ENCODE measurements around the gene RACGAP1.

Gene RACGAP1

DNA sequence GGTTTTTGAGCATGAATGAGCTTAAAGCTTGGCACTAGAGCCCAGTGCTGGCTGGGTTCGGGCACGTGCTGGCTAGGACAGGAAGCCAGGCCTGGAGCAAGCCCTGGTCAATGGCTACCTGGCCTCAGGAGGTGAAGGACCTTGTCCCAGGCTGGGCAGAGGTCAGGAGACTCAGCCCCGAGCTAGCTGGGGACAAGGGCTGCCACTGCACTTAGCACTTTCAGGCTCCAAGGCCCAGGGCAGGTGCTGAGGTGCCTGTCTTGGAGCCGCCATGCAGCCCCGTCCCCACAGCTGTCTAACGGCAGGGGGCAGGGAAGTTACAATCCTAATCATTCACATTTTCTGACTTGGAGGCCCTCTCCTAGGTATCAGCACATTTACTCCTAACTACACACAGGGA is 56.8 kb downstream of the RACGAP1 start:
- no peak for DNase-seq (ENCODE audit: low spot score)

DNA sequence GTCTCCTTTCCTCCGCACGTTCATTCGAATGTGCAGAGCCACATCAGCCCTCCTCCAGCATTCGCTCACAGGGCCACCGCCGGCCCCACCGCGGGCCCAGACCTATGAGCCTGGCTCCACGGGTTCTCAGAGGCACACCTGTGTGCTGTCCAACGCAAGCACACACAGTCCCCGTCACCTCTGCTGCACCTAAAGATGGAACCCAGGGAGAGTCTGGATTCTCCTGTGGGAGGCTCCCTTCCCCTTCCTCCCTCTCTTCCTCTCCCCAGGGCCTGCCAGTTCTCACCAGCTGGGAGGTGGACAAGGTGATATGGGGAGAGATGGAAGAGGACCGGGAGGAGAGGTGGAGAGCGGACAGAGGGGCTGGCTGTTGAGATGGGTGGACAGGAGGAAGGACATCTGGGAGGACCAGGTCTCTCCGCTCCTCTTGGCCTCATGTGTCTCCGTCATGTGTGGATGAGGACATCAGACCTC is 57.5 kb downstream of the RACGAP1 start:
- DNase-seq (ENCODE audit: low spot score): no peak

DNA sequence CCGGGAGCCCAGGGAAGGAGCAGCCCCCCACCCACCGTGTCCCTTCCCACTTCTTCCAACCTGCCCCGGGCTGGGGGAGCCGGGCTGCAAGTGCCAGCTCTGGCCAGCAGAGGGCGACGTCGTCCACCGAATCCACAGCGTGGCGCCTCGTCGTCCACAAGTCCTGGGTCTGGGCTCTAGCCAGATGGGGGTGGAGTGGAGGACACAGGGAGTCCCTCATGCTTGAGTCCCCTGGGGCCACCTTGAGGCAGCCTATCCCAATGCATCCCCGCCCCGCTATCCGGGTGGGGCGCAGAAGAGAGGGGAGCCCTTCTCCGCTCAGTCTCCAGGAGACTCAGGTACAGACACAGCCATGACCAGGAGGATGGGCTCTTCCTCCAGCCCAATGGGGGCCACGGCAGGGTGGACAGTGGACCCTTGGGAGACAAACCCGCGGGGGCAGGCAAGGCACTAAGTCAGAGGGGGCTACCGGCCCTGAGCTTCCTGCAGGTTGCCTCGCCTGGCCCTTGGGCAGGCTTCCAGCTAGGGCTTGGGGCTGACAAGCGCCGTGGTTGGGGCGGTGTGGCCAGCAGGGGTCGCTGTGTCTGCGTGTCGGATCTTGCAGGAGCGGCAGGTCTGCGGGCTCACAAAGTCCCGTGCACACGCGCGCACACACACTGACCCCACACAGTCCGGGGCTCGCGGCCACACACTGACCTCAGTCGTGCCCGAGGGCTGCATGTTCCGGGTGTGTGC is 58.1 kb downstream of the RACGAP1 start:
- DNase-seq (ENCODE audit: low spot score): peak; percentile 65

DNA sequence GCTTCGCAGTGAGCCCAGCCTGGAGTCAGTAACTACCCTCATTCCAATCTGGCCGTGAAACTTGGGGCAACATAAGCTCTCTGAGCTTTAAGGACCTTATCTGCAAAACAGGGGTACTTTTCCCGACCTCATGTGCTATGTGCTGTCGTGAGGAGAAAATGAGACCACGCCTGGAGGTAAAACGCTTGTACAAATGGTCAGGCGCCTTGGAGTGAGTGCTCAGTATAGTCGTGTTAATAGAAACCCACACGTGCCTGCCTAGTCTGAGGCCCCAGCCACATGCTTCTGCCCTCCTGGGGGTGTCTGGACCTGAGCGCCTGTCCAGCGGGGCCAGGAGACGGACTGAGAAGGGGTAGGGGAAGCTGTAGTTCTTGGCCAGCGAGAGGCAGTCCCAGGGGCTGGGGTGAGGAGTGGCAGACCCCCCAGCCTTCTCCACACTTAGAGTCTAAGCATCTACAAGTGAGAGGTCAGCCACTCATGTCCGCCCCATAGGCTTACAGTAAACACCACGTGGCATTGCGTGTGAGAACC is 58.7 kb downstream of the RACGAP1 start:
- DNase-seq (ENCODE audit: low spot score): no peak

DNA sequence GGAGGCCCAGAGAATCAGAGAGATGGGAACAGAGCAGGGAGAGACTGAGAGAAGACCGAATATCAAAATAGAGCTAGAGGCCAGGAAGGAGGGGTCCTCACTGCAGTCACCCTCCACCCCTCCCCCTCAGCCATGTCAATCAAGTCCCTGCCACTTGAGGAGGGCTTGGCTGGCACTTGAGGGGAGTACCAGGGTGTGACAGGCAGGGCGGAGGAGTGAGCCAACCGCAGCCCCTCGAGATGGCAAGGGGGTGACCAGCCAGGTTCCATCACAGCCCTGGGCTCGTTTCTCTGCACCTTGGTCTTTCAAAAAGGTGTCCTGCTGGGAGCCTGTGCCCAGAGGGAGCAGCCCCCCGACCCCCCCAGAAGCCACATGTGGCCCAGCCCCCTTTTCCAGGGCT is 59.5 kb downstream of the RACGAP1 start:
- DNase-seq (ENCODE audit: low spot score): no peak

DNA sequence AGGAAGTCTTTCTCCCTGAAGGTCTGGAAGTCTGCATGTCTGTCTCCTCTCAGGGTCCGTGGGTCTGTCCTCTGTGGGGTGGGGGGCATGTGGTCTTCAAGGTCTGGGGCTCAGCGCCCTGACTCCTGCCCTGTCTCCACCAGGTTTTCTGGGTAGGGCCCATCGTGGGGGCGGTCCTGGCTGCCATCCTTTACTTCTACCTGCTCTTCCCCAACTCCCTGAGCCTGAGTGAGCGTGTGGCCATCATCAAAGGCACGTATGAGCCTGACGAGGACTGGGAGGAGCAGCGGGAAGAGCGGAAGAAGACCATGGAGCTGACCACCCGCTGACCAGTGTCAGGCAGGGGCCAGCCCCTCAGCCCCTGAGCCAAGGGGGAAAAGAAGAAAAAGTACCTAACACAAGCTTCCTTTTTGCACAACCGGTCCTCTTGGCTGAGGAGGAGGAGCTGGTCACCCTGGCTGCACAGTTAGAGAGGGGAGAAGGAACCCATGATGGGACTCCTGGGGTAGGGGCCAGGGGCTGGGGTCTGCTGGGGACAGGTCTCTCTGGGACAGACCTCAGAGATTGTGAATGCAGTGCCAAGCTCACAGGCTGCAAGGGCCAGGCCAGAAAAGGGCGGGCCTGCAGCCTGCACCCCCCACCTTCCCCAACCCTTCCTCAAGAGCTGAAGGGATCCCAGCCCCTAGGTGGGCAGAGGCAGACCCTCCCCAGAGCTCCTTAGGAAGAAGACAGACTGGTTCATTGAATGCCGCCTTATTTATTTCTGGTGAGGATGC is 60.3 kb downstream of the RACGAP1 start:
- DNase-seq (ENCODE audit: low spot score): no peak

DNA sequence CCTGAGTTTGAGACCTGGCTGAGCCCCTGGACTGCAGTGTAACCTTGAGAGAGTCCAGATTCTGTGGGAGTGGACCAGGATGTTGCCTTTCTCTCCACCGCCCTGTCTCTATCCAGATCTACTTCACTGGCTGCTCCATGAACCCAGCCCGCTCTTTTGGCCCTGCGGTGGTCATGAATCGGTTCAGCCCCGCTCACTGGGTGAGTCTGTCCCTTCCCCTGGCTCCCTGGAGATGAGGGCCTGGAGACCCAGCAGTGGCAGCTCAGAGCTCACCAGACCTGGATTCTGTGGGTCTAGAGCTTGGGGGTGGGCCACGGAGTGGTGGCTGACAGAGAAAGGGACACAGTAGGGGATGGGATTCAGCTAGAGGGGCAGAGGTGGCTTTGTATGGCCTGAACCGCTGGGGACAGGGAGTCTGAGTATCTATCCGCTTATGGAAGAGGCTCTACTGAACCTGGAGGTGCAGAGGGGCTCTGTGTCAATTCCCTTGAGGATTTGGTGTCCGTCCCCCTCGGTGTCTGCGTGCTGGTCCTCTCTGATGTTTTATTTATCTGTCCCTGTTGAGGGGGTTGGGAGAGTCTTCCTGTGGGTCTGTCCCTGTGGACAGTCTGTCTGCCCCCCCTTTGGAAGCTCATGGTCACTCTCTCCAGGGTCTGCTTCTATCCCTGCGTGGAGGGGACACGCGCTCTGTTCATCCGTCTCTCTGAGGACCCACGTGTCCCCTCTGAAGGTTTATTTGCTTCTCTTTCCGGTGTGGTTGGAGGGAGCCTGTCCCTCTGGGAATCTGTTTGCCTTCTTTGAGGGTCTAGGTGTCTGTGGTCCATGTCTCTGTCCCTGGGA is 61.1 kb downstream of the RACGAP1 start:
- no peak for DNase-seq (ENCODE audit: low spot score)

DNA sequence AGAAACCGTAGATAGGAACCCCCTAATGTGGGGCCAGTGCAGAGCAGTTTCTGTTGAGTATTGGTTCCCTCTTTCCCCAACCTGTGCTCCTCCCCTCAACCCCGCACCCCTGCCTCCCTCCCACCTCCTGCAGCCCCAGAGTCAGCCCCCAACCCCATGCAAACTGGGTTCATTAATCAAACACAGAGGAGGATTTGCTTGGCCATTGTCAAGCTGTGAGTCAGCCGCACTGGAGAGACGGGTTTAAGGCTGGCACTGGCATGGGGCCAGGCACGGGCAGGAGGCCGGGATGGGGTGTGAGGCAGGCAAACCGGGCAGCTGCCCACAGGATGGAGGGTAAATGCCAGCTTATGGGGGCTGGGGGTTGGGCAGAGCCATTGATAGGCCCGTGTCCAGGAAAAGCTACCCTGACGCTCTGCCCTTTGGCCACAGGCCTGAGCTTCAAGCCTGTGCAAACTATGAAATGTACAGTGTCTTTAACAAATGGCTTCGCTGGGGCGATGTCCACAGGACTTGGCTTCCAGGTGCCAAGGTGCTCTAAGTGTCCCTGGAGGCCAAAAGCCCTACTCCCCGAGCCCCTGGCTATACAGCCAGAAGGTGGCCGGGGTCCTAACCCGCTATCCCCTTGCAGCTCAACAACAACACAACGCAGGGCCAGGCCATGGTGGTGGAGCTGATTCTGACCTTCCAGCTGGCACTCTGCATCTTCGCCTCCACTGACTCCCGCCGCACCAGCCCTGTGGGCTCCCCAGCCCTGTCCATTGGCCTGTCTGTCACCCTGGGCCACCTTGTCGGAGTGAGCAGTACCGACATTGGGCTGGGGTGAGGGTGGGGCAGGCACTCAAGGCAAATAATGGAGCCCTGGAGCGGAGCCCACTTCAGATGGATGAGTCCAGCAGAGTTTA is 62.2 kb downstream of the RACGAP1 start:
- no peak for DNase-seq (ENCODE audit: low spot score)

DNA sequence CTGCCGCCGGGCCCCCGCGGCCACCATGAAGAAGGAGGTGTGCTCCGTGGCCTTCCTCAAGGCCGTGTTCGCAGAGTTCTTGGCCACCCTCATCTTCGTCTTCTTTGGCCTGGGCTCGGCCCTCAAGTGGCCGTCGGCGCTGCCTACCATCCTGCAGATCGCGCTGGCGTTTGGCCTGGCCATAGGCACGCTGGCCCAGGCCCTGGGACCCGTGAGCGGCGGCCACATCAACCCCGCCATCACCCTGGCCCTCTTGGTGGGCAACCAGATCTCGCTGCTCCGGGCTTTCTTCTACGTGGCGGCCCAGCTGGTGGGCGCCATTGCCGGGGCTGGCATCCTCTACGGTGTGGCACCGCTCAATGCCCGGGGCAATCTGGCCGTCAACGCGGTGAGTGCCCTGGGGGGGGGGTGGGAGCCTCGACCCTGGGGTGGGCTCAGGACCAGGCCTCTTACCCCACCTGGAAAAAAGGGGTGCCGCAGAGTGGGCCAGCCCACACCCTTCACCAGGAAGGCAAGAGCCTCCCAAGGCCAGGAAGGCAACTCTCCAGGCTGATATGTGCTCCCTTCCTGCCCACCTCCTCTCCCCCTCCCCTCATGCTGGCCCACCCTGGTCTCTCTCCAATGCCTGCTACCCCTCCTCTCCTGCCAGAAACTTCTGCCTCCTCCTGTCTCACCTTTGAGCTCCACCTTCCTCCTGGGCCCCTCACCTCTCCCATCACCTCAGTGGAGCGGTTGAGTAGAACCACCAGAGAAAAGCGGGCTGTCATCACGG is 63.1 kb downstream of the RACGAP1 start:
- DNase-seq (ENCODE audit: low spot score): no peak

DNA sequence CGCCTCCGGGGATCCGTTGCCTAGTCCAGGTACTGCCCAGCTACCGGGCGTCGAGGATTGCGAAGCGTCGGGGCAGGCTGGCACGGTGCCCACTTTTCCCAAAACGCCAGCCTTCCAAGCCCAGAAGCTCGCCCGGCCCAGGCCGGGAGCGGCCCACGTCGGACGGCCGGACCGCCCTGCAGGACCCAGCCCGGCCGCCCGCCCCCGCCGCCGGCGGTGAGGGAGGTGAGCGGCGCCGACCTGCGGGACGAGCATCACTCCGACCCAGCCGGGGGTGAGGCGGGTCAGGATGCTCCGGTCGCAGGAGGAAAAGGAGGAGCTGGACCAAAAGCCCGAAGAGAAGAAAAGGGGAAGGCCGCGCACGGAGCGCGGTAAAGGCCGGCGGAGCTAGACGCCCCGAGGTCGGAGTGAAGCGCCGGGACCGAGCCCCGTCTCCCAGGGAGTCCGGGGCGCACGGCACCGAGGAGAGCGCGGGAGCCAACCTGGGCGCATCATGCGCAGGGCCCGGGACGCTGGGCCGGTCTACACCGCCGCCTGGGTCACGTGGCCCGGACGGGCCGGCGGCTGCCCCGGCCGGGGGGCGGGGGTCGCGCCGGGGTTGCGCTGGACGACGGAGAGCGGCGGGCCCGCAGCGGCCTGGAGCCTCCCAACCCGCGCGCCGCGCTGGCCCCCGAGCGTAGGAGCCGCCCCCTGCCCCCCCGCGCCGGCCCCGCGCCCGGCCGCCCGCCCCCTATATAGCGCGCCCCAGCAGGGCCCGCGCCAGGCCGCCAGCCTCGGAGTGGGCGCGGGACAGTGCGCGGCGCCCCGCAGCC is 64.0 kb downstream of the RACGAP1 start, which contains the start of gene AQP5:
AQP5 (plus strand) TSS at position 762 of the 812 bp plus-strand sequence. CDS start 146 bp downstream, outside the sequence.
- no peak for DNase-seq (ENCODE audit: low spot score)

DNA sequence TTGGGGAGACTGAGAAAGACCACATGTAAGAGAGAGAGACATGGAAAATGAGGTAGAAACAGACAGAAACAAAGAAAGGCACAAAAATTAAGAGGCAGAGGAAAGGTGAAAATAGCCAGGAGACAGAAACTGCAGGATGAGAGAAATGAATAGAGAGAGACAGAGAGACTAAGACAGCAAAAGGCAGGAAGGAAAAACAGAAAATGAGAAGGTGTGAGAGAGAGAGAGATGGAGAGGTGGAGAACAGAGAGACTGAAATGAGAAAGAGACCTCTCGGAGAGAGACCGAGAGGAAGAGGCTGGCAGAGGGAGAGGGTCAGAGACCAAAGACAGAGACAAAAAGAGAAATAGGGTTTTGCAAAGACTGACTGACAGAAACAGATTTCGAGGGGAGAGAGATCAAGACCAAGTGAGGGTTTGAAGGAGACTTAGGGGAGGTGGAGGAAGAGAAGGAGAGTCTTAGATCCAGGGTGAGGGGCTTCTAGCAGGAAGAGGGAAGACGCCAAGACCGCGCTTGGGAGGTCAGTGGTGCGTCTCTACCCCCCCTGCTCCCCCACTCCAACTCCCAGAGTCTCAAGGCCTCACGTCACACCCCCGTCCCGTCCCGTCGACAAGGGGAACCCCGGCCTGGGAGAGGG is 64.7 kb downstream of the RACGAP1 start:
- DNase-seq (ENCODE audit: low spot score): no peak

DNA sequence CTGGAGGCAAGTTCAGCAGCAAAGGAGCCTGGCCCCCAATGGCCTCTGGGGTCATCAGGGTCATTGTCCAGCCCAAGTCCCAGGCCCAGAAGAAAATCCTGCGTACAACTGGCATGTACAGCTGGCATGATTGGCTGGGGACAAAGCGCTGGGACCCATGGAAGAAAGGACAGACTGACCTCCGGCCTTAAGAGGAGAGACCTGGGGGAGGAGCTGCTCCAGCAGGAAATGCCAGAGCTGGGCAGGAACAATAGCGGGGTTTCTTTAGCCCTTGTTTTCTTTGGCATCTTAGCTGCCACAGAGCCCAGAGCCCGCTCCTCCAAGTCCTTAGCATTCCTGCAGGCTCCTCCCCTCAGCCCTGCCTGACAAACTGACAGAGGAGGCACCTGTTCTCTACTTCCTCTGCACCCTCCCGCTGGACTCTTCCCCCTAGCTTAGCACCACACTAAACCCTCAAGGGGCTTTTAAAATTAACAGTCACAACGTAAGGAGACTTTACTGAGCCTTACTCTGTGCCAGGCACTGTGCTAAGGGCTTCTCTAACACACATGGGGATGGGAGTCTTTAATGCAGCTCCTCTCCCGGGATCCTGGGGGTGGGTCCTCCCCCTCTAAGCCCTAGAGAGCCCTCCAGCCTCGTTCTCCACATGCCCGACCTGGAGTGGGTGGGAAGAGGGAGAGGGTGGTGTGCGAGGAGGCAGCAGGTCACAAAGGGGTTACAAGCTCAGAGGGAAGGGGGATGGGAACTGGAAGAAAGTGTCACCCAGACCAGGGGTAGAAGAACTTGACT is 65.4 kb downstream of the RACGAP1 start:
- peak; percentile 63 for DNase-seq (ENCODE audit: low spot score)

DNA sequence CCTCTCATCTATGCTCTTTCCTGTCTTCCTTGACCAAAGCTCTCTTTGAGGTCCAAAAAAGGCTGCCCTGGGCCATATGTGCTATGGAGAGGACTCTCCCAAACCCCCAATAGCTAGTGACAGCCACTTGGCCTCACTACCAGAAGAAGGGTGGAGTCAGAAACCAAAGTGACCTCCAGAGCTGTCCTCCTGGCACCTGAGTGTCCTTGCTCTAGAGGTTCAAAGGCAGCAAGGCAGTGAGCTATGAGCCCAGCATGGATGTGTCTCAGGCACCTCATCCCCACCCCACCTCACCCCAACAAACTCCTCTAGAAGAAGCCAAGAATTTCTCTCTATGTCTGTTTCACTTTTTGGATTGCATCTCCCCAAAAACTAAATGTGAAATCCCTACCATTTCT is 67.7 kb downstream of the RACGAP1 start:
- DNase-seq (ENCODE audit: low spot score): no peak

DNA sequence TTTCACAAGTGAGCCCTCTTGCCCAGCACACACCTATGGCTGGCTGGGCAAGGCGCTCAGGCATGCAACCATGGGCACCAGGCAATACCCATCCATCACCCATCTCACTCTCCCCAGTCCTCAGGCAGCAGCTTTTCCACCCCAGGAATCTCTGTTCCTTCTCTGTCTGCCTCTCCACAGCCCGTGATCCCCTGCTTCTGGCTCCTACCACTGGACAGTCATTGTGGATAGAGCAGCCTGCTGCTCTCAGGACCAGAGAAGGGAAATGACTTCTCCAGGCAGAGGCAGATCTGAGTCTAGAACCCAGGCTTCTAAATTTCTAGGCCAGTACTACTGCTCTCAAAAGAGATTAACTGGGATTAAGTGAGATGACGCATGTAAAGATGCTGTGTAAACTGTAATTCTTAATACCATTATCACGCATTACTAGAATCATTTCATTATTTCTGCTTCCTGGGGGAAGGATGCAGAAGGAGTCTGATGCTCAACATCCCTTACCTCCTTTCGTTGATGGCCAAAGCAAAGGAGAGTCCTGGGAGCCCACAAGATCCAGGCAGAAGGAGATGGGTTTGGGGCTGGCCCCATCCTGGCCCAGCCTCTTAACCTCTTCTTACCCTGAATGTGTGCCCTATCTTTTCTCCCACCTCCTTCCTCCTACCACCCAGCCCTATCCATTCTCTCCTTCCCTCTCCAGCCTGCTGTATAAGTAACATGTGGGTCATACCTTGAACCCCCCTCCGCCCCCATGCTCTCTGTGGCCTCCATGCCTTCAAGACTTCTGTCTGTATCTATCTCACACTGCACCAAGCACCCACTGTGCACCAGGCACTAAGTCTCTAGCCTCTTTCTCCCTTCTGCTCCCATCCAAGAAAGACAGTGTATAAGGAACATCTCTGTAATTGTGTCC is 68.4 kb downstream of the RACGAP1 start:
- DNase-seq (ENCODE audit: low spot score): no peak

DNA sequence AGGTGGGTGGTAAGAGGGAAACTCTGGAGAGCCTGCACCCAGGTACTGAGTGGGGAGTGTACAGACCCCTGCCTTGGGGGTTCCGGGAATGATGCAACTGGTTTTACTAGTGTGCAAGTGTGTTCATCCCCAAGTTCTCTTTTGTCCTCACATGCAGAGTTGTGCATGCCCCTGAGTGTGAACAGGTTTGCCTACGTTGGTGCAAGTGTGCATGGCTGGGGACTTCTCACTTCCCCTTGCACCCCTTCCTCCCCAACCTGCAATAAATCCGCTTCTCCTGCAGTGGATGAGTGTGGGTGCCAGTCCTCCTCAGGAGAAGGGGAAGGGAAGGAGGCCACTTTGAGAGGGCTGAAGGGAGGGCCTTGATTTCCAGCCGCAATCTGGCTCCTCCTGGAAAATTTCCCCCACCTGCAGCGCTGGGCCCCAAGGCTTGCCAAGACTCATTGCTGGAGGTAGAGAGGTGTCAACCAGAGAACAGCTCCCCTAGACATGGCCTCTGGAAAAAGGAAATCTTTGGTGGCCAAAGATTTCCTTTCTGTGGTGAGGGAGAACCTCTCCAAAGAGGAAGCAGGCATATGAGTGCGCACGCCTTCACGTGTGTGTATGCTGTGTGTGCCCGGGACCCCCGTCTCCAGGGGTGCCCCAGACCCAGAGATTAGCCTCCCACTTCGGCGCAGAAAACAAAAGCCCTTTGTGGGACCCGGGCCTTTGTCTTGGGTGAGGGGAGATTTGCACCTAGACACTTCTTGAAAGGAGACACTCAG is 69.2 kb downstream of the RACGAP1 start:
- DNase-seq (ENCODE audit: low spot score): no peak
